IPS-NIHi7 (cell line): ENCODE measurements around the gene DLG5.

Experiments used
- DNase-seq: peaks from one replicate; pipeline ENCODE4 v3.0.0; 2012; ENCODE audit warnings: mixed read lengths; ENCODE audit errors: extremely low spot score

Gene DLG5

GRCh38 chr10:77820349-77820748 lies 106.2 kb downstream of the DLG5 start:
- no peak for DNase-seq

- DNase-seq: no peak
Observed at GRCh38 chr10:77819210-77820112, 107.1 kb downstream of the DLG5 start.

GRCh38 chr10:77818378-77818777 lies 108.2 kb downstream of the DLG5 start:
- no peak for DNase-seq

- no peak for DNase-seq
Observed at GRCh38 chr10:77817541-77817940, 109.0 kb downstream of the DLG5 start.

- DNase-seq: no peak
Observed at GRCh38 chr10:77816311-77816710, 110.2 kb downstream of the DLG5 start.

GRCh38 chr10:77812741-77813140 lies 113.8 kb downstream of the DLG5 start:
- DNase-seq: no peak

GRCh38 chr10:77811831-77812430 lies 114.6 kb downstream of the DLG5 start:
- no peak for DNase-seq

- no peak for DNase-seq
Observed at GRCh38 chr10:77810446-77811335, 115.9 kb downstream of the DLG5 start.

GRCh38 chr10:77809336-77809735 lies 117.2 kb downstream of the DLG5 start:
- no peak for DNase-seq

GRCh38 chr10:77807706-77808105 lies 118.8 kb downstream of the DLG5 start:
- no peak for DNase-seq

GRCh38 chr10:77806511-77807157 lies 119.9 kb downstream of the DLG5 start:
- DNase-seq: no peak

- no peak for DNase-seq
Observed at GRCh38 chr10:77805676-77806075, 120.9 kb downstream of the DLG5 start.

- no peak for DNase-seq
Observed at GRCh38 chr10:77804371-77804770, 122.2 kb downstream of the DLG5 start.

- no peak for DNase-seq
Observed at GRCh38 chr10:77801474-77802161, 124.9 kb downstream of the DLG5 start.

- no peak for DNase-seq
Observed at GRCh38 chr10:77800738-77801266, 125.8 kb downstream of the DLG5 start.

GRCh38 chr10:77800320-77800719 lies 126.2 kb downstream of the DLG5 start:
- no peak for DNase-seq

- DNase-seq: no peak
Observed at GRCh38 chr10:77799352-77799751, 127.2 kb downstream of the DLG5 start.

GRCh38 chr10:77798940-77799339 lies 127.6 kb downstream of the DLG5 start:
- DNase-seq: no peak

GRCh38 chr10:77796311-77796915 lies 130.1 kb downstream of the DLG5 start:
- no peak for DNase-seq

- no peak for DNase-seq
Observed at GRCh38 chr10:77795426-77796055, 131.0 kb downstream of the DLG5 start.
